Panc1 (cell line): ENCODE results near the gene CEP170B. TPM values are rescaled to one million over a fixed set of nuclear protein-coding genes. Genes with fewer than 3 reads are reported as not detected.

ENCODE experiments used
- ATAC-seq: fragments of 200-7000 bp; cut with Tn5 transposase; 2 replicates; pipeline ENCODE4 v1.9.1; 2020; ENCODE audit warnings: mild to moderate bottlenecking, moderate library complexity
- BruUV-seq: library from RNA; stranded (reverse); fragments of 400-500 nt; replicated peaks from 2 replicates; lab custom pipeline; 2021; lab: Mats Ljungman, UMichigan
- CTCF ChIA-PET: fragments of 300-600 bp; sonication (Branson Sonifier 250); formaldehyde crosslinking; loops from one replicate; lab custom pipeline; 2022; ENCODE audit warnings: antibody characterized with exemption; lab: Charles Lee
- POLR2A ChIA-PET: fragments of 300-600 bp; sonication (Branson Sonifier 250); formaldehyde crosslinking; loops from one replicate; lab custom pipeline; 2022; ENCODE audit warnings: antibody characterized with exemption; lab: Charles Lee
- DNase-seq: peaks from one replicate; pipeline ENCODE4 v3.0.0-alpha.2; 2010; ENCODE audit warnings: low read depth, low spot score
- H3K27ac ChIP-seq: 2 replicates; pipeline ENCODE4 v1.5.1; 2011; ENCODE audit warnings: mild to moderate bottlenecking, low read length, inconsistent platforms
- H3K27me3 ChIP-seq: fragments of 200-500 bp; sonication (Bioruptor generic); 2 replicates; pipeline ENCODE4 v1.6.0; 2014; ENCODE audit warnings: low read length, inconsistent platforms; ENCODE audit not compliant: control insufficient read depth, insufficient read depth
- H3K36me3 ChIP-seq: fragments of 200-500 bp; sonication (Bioruptor generic); 2 replicates; pipeline ENCODE4 v1.5.1; 2014; ENCODE audit warnings: inconsistent platforms, mild to moderate bottlenecking, low read length, moderate library complexity; ENCODE audit not compliant: control insufficient read depth, insufficient read depth
- H3K4me1 ChIP-seq: 2 replicates; pipeline ENCODE4 v1.5.1; 2011; ENCODE audit warnings: inconsistent platforms, mild to moderate bottlenecking, low read length, moderate library complexity; ENCODE audit not compliant: control insufficient read depth, insufficient read depth
- H3K4me3 ChIP-seq, 2 experiments: 2 replicates each; pipeline ENCODE4 v1.5.1; 2011 to 2012; ENCODE audit warnings: low read depth in 2 of 2, low read length in 2 of 2, mild to moderate bottlenecking in 2 of 2, inconsistent platforms in 1 of 2, moderate library complexity in 1 of 2
- H3K9me3 ChIP-seq: fragments of 200-500 bp; sonication (Bioruptor generic); 2 replicates; pipeline ENCODE4 v1.5.1; 2014; ENCODE audit warnings: low read depth, mild to moderate bottlenecking, inconsistent platforms, low read length, moderate library complexity; ENCODE audit not compliant: control insufficient read depth, insufficient read depth
- CTCF ChIP-seq: fragments of 450-650 bp; IDR thresholded peaks from 2 replicates; pipeline ENCODE4 v1.5.1; 2017; ENCODE audit warnings: mild to moderate bottlenecking
- POLR2AphosphoS5 ChIP-seq: IDR thresholded peaks from 2 replicates; pipeline ENCODE4 v1.6.1; 2012; ENCODE audit warnings: mild to moderate bottlenecking, low read depth, low read length, moderate library complexity
- REST ChIP-seq, 2 experiments: IDR thresholded peaks; 2 replicates each; pipeline ENCODE4 v1.6.1; 2011 to 2012; ENCODE audit warnings: low read depth in 2 of 2, control low read depth in 1 of 2, low read length in 1 of 2, mild to moderate bottlenecking in 1 of 2, moderate library complexity in 1 of 2; ENCODE audit not compliant: insufficient read depth in 1 of 2
- TCF7L2 ChIP-seq: IDR thresholded peaks from 2 replicates; pipeline ENCODE4 v1.6.1; 2011; ENCODE audit warnings: mild to moderate bottlenecking, low read depth, low read length, inconsistent platforms
- in situ Hi-C: cut with HindIII; loops from 2 replicates; pipeline ENCODE4 v1.10.0; 2016; ENCODE audit warnings: low sequenced_read_pairs, low pct_unique_long_range_greater_than_20kb
- intact Hi-C: fragments of 100-400 bp; cut with micrococcal nuclease; formaldehyde crosslinking; loops from one replicate; pipeline ENCODE4 v1.10.0; 2022; ENCODE audit not compliant: unreplicated experiment
- total RNA-seq: library from RNA; stranded (reverse); gene quantifications from one replicate; pipeline ENCODE4 v1.2.1, GENCODE V29; 2021; ENCODE audit not compliant: unreplicated experiment

The CEP170B gene
- total RNA-seq, 1 experiment from 2014 or later, result 17.8 TPM

- ChIA-PET CTCF (no interaction called here), POLR2A (interaction anchor here (0.6 kb wide), 1 partner anchor 433 kb away, joined by 4 read pairs; no protein-coding TSS in a partner anchor)
- TF ChIP-seq REST (IDR thresholded peaks at IDR 0.05; ENCODE audit: insufficient read depth in 1 of 2, low read depth in 2 of 2, low read length in 1 of 2) (no peak), CTCF (no peak), TCF7L2 (no peak), POLR2AphosphoS5 (no peak)
- H3K4me1 ChIP-seq, result peaks cover 6% of the 10 kb centered on the region; the same call in 1 of the 2 replicates
- BruUV-seq, result no TSS peak
- intact Hi-C loops (no loop called here), in situ Hi-C loops (no loop called here)
- peak overlapping the region; percentile 69; the same call in 1 of the 2 replicates for H3K27ac ChIP-seq
- H3K36me3 ChIP-seq, result peaks cover 2% of the 10 kb centered on the region; the same call in 1 of the 2 replicates
- no peak for ATAC-seq
- H3K9me3 ChIP-seq, result no peaks in the 10 kb centered on the region
- no peaks in the 10 kb centered on the region for H3K27me3 ChIP-seq
- H3K4me3 ChIP-seq, result peak overlapping the region; percentile 57 to 59
- DNase-seq, result no peak
These were observed 1.6 kb downstream of the CEP170B start for GRCh38 chr14:104866451-104867370.

- H3K4me3 ChIP-seq, result no peak overlapping the region
- peaks cover 2% of the 10 kb centered on the region; the same call in 1 of the 2 replicates for H3K36me3 ChIP-seq
- DNase-seq (no peak), ATAC-seq (no peak)
- ChIA-PET POLR2A (interaction anchor here (0.6 kb wide), 1 partner anchor 433 kb away, joined by 4 read pairs; no protein-coding TSS in a partner anchor), CTCF (no interaction called here)
- H3K4me1 ChIP-seq, result peaks cover 6% of the 10 kb centered on the region; the same call in 1 of the 2 replicates
- no peak overlapping the region for H3K27ac ChIP-seq
- intact Hi-C loops, result no loop called here
- no peaks in the 10 kb centered on the region for H3K27me3 ChIP-seq
- BruUV-seq, result no TSS peak
- no peaks in the 10 kb centered on the region for H3K9me3 ChIP-seq
- no peak for TF ChIP-seq POLR2AphosphoS5
- no peak for TF ChIP-seq CTCF
- TF ChIP-seq REST (IDR thresholded peaks at IDR 0.05; ENCODE audit: insufficient read depth in 1 of 2, low read depth in 2 of 2, low read length in 1 of 2), result no peak
- no peak for TF ChIP-seq TCF7L2
- in situ Hi-C loops, result no loop called here
These were observed 2.4 kb downstream of the CEP170B start for GRCh38 chr14:104867371-104868059.
